ENCODE data around the gene CLPTM1L. TPM values are rescaled to one million over a fixed set of nuclear protein-coding genes. Genes with fewer than 3 reads are reported as not detected.
"Not testable (repeated sequence)": the region's sequence is repeated elsewhere in the genome, so short reads cannot be mapped to it uniquely, and the experiment has no call there.

CLPTM1L gene
- total RNA-seq, 4 donors from 2014 or later: 78.0 to 143 (median 104) TPM

GRCh38 chr5:1342268-1342667, 2.6 kb downstream of the CLPTM1L start:
- H3K27ac ChIP-seq: peak overlapping the region in 2 of 4 donors; percentile 28 to 61
- H3K27me3 ChIP-seq: no peaks in the 10 kb centered on the region
- intact Hi-C loops (cut with DNase I; ENCODE audit: low total_unique reads) (no loop called here), in situ Hi-C loops (cut with MboI; ENCODE audit: low pct_ligation_motif_present in 1 of 4, low pct_unique_long_range_greater_than_20kb in 1 of 4, low sequenced_read_pairs in 3 of 4) (no loop called here)
- DNase-seq: no peak
- H3K4me1 ChIP-seq: peaks cover 11 to 27% (median 19%) of the 10 kb centered on the region in 4 donors
- H3K36me3 ChIP-seq: peaks cover 0 to 17% (median 7%) of the 10 kb centered on the region in 4 donors
- no peaks in the 10 kb centered on the region for H3K9me3 ChIP-seq
- 78% methylated on average over 12 of the region's 12 CpGs; no CpG with 5 or more reads in 1 of the 2 donors for WGBS, 2 donors (ENCODE audit: low coverage in 1 of 2)
- H3K4me3 ChIP-seq: no peak overlapping the region
- TF ChIP-seq POLR2AphosphoS5 (IDR thresholded peaks at IDR 0.05): no peak
- no peak for TF ChIP-seq POLR2A (IDR thresholded peaks at IDR 0.05)
- TF ChIP-seq, protein P1, sequence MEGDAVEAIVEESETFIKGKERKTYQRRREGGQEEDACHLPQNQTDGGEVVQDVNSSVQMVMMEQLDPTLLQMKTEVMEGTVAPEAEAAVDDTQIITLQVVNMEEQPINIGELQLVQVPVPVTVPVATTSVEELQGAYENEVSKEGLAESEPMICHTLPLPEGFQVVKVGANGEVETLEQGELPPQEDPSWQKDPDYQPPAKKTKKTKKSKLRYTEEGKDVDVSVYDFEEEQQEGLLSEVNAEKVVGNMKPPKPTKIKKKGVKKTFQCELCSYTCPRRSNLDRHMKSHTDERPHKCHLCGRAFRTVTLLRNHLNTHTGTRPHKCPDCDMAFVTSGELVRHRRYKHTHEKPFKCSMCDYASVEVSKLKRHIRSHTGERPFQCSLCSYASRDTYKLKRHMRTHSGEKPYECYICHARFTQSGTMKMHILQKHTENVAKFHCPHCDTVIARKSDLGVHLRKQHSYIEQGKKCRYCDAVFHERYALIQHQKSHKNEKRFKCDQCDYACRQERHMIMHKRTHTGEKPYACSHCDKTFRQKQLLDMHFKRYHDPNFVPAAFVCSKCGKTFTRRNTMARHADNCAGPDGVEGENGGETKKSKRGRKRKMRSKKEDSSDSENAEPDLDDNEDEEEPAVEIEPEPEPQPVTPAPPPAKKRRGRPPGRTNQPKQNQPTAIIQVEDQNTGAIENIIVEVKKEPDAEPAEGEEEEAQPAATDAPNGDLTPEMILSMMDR (IDR thresholded peaks at IDR 0.05): no peak
- no peak for TF ChIP-seq EP300 (IDR thresholded peaks at IDR 0.05; ENCODE audit: low read depth)

GRCh38 chr5:1341863-1342262, 3.0 kb downstream of the CLPTM1L start:
- H3K27ac ChIP-seq: peak overlapping the region in 1 of 4 donors; percentile 4
- H3K4me1 ChIP-seq: peaks cover 11 to 27% (median 19%) of the 10 kb centered on the region in 4 donors
- intact Hi-C loops (cut with DNase I; ENCODE audit: low total_unique reads) (no loop called here), in situ Hi-C loops (cut with MboI; ENCODE audit: low pct_ligation_motif_present in 1 of 4, low pct_unique_long_range_greater_than_20kb in 1 of 4, low sequenced_read_pairs in 3 of 4) (no loop called here)
- H3K27me3 ChIP-seq: no peaks in the 10 kb centered on the region
- no peak for TF ChIP-seq POLR2AphosphoS5 (IDR thresholded peaks at IDR 0.05)
- no peak for TF ChIP-seq EP300 (IDR thresholded peaks at IDR 0.05; ENCODE audit: low read depth)
- TF ChIP-seq, protein P1 (IDR thresholded peaks at IDR 0.05): no peak
- TF ChIP-seq POLR2A (IDR thresholded peaks at IDR 0.05): no peak
- peaks cover 0 to 18% (median 8%) of the 10 kb centered on the region in 4 donors for H3K36me3 ChIP-seq
- peak; percentile 68 for DNase-seq
- WGBS, 2 donors (ENCODE audit: low coverage in 1 of 2): 80 to 83% methylated on average over 1 to 15 of the region's 15 CpGs
- no peaks in the 10 kb centered on the region for H3K9me3 ChIP-seq
- H3K4me3 ChIP-seq: no peak overlapping the region

GRCh38 chr5:1339818-1340210, 5.1 kb downstream of the CLPTM1L start:
- H3K27me3 ChIP-seq; intact Hi-C loops (cut with DNase I; ENCODE audit: low total_unique reads); H3K4me3 ChIP-seq; H3K27ac ChIP-seq; in situ Hi-C loops (cut with MboI; ENCODE audit: low pct_ligation_motif_present in 1 of 4, low pct_unique_long_range_greater_than_20kb in 1 of 4, low sequenced_read_pairs in 3 of 4); DNase-seq; H3K9me3 ChIP-seq: not testable (repeated sequence)
- Histone ChIP-seq H3K4me1 (peaks cover 6 to 17% (median 13%) of the 10 kb centered on the region in 4 donors), H3K36me3 (peaks cover 0 to 21% (median 8%) of the 10 kb centered on the region in 4 donors)
- 93% methylated on average over 13 of the region's 17 CpGs; no CpG with 5 or more reads in 1 of the 2 donors for WGBS, 2 donors (ENCODE audit: low coverage in 1 of 2)

DNA sequence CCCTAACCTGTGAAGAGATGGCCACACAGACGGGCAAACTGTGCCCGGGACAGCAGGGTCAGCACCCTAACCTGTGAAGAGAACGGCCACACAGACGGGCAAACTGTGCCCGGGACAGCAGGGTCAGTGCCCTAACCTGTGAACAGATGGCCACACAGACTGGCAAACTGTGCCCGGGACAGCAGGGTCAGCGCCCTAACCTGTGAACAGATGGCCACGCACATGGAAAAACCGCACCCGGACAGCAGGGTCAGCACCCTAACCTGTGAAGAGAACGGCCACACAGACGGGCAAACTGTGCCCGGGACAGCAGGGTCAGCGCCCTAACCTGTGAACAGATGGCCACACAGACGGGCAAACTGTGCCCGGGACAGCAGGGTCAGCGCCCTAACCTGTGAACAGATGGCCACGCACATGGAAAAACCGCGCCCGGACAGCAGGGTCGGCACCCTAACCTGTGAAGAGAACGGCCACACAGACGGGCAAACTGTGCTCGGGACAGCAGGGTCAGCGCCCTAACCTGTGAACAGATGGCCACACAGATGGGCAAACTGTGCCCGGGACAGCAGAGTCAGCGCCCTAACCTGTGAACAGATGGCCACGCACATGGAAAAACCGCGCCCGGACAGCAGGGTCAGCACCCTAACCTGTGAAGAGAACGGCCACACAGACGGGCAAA, 5.6 kb downstream of the CLPTM1L start:
- DNase-seq; H3K9me3 ChIP-seq; H3K27ac ChIP-seq; H3K4me3 ChIP-seq; intact Hi-C loops (cut with DNase I; ENCODE audit: low total_unique reads); H3K27me3 ChIP-seq; in situ Hi-C loops (cut with MboI; ENCODE audit: low pct_ligation_motif_present in 1 of 4, low pct_unique_long_range_greater_than_20kb in 1 of 4, low sequenced_read_pairs in 3 of 4): not testable (repeated sequence)
- Histone ChIP-seq H3K36me3 (peaks cover 0 to 24% (median 8%) of the 10 kb centered on the region in 4 donors), H3K4me1 (peaks cover 6 to 16% (median 12%) of the 10 kb centered on the region in 4 donors)
- WGBS, 2 donors (ENCODE audit: low coverage in 1 of 2): 95 to 100% methylated on average over 2 to 29 of the region's 34 CpGs

- Histone ChIP-seq H3K4me3 (no peak overlapping the region), H3K27ac (no peak overlapping the region), H3K4me1 (peaks cover 4 to 9% (median 6%) of the 10 kb centered on the region in 4 donors), H3K36me3 (peaks cover 0 to 31% (median 12%) of the 10 kb centered on the region in 4 donors), H3K27me3 (no peaks in the 10 kb centered on the region), H3K9me3 (no peaks in the 10 kb centered on the region)
- TF ChIP-seq EP300 (IDR thresholded peaks at IDR 0.05; ENCODE audit: low read depth) (no peak), POLR2A (IDR thresholded peaks at IDR 0.05) (no peak)
- TF ChIP-seq, protein P1 (IDR thresholded peaks at IDR 0.05): no peak
- in situ Hi-C loops (cut with MboI; ENCODE audit: low pct_ligation_motif_present in 1 of 4, low pct_unique_long_range_greater_than_20kb in 1 of 4, low sequenced_read_pairs in 3 of 4) (no loop called here), intact Hi-C loops (cut with DNase I; ENCODE audit: low total_unique reads) (no loop called here)
- no peak for DNase-seq
- 96 to 97% methylated on average over 3 to 21 of the region's 22 CpGs for WGBS, 2 donors (ENCODE audit: low coverage in 1 of 2)
Measured at GRCh38 chr5:1338506-1339070, 6.3 kb downstream of the CLPTM1L start.

Data from transverse colon (tissue), 4 donors.